ENCODE results near the gene PCMTD2.

- TF ChIP-seq, protein P1, sequence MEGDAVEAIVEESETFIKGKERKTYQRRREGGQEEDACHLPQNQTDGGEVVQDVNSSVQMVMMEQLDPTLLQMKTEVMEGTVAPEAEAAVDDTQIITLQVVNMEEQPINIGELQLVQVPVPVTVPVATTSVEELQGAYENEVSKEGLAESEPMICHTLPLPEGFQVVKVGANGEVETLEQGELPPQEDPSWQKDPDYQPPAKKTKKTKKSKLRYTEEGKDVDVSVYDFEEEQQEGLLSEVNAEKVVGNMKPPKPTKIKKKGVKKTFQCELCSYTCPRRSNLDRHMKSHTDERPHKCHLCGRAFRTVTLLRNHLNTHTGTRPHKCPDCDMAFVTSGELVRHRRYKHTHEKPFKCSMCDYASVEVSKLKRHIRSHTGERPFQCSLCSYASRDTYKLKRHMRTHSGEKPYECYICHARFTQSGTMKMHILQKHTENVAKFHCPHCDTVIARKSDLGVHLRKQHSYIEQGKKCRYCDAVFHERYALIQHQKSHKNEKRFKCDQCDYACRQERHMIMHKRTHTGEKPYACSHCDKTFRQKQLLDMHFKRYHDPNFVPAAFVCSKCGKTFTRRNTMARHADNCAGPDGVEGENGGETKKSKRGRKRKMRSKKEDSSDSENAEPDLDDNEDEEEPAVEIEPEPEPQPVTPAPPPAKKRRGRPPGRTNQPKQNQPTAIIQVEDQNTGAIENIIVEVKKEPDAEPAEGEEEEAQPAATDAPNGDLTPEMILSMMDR (IDR thresholded peaks at IDR 0.05) = no peak
- TF ChIP-seq BHLHE40 (IDR thresholded peaks at IDR 0.05; ENCODE audit: low read depth, low read length) (no peak), CBX2 (IDR thresholded peaks at IDR 0.05; ENCODE audit: borderline replicate concordance, low read depth) (no peak), POLR2AphosphoS2 (conservative IDR thresholded peaks at IDR 0.05; ENCODE audit: low read length) (no peak), ZNF302 (CRISPR knock-in tag; IDR thresholded peaks at IDR 0.05) (no peak), MAZ (IDR thresholded peaks at IDR 0.05; ENCODE audit: borderline replicate concordance, low read depth, low read length) (no peak), POLR2A (IDR thresholded peaks at IDR 0.05; ENCODE audit: low read length) (no peak), MYC (IDR thresholded peaks at IDR 0.05; ENCODE audit: borderline replicate concordance, low read length) (no peak), ELK1 (IDR thresholded peaks at IDR 0.05; ENCODE audit: low read depth, low read length) (no peak), ESRRA (IDR thresholded peaks at IDR 0.05; ENCODE audit: borderline replicate concordance, low read length) (no peak), RFX5 (IDR thresholded peaks at IDR 0.05) (no peak), MAFK (IDR thresholded peaks at IDR 0.05; ENCODE audit: partially characterized antibody) (no peak), NFE2L2 (conservative IDR thresholded peaks at IDR 0.05; ENCODE audit: low read length) (no peak)
These were observed 26.0 kb upstream of the PCMTD2 start for GRCh38 chr20:64229507-64230061.
